H9 (cell line): Measurements from ENCODE around the gene KCNH2. TPM values are rescaled to one million over a fixed set of nuclear protein-coding genes. Genes with fewer than 3 reads are reported as not detected.

Source experiments
- DNase-seq: peaks from one replicate; pipeline ENCODE4 v3.0.0-alpha.2; 2017
- H2AFZ ChIP-seq: one replicate; pipeline ENCODE4 v1.6.1; 2013; ENCODE audit warnings: mild to moderate bottlenecking, low read length, control low read depth, moderate library complexity
- H2AK5ac ChIP-seq: 2 replicates; pipeline ENCODE4 v1.6.1; 2013; ENCODE audit warnings: low read length, control low read depth, mixed read lengths; ENCODE audit not compliant: insufficient read length
- H2BK120ac ChIP-seq: one replicate; pipeline ENCODE4 v1.6.1; 2013; ENCODE audit warnings: low read depth, mild to moderate bottlenecking, low read length, control low read depth, inconsistent platforms; ENCODE audit not compliant: poor library complexity, severe bottlenecking
- H2BK12ac ChIP-seq: 2 replicates; pipeline ENCODE4 v1.6.1; 2013; ENCODE audit warnings: low read length, control low read depth, mixed read lengths, low read depth; ENCODE audit not compliant: insufficient read length
- H2BK15ac ChIP-seq: 2 replicates; pipeline ENCODE4 v1.6.1; 2013; ENCODE audit warnings: low read depth, low read length, control low read depth
- H2BK20ac ChIP-seq: one replicate; pipeline ENCODE4 v1.6.1; 2013; ENCODE audit warnings: low read depth, mild to moderate bottlenecking, low read length, control low read depth, inconsistent platforms; ENCODE audit not compliant: poor library complexity, severe bottlenecking
- H2BK5ac ChIP-seq: 2 replicates; pipeline ENCODE4 v1.6.1; 2013; ENCODE audit warnings: low read length, control low read depth, mixed read lengths; ENCODE audit not compliant: insufficient read length
- H3K14ac ChIP-seq: 2 replicates; pipeline ENCODE4 v1.6.1; 2013; ENCODE audit warnings: low read length, control low read depth; ENCODE audit not compliant: insufficient read depth
- H3K18ac ChIP-seq: 2 replicates; pipeline ENCODE4 v1.6.1; 2013; ENCODE audit warnings: low read depth, mild to moderate bottlenecking, mixed read lengths, low read length, control low read depth; ENCODE audit not compliant: insufficient read length
- H3K23ac ChIP-seq: 2 replicates; pipeline ENCODE4 v1.6.1; 2013; ENCODE audit warnings: low read length, control low read depth, mixed read lengths, low read depth; ENCODE audit not compliant: insufficient read length
- H3K23me2 ChIP-seq: 2 replicates; pipeline ENCODE4 v1.6.1; 2013; ENCODE audit warnings: low read depth, mild to moderate bottlenecking, mixed read lengths, low read length, control low read depth; ENCODE audit not compliant: insufficient read length, poor library complexity, severe bottlenecking
- H3K27ac ChIP-seq: 2 replicates; pipeline ENCODE4 v1.5.1; 2013; ENCODE audit warnings: low read length, control low read depth, mixed read lengths, low read depth; ENCODE audit not compliant: insufficient read length
- H3K27me3 ChIP-seq: 2 replicates; pipeline ENCODE4 v1.6.1; 2013; ENCODE audit warnings: low read length, control low read depth, inconsistent platforms; ENCODE audit not compliant: insufficient read depth
- H3K4ac ChIP-seq: 2 replicates; pipeline ENCODE4 v1.6.1; 2013; ENCODE audit warnings: low read depth, mild to moderate bottlenecking, control low read depth, inconsistent platforms, low read length, moderate library complexity
- H3K4me1 ChIP-seq: 2 replicates; pipeline ENCODE4 v1.6.1; 2013; ENCODE audit warnings: low read length, control low read depth, inconsistent platforms; ENCODE audit not compliant: insufficient read depth
- H3K4me2 ChIP-seq: 2 replicates; pipeline ENCODE4 v1.6.1; 2013; ENCODE audit warnings: low read length, control low read depth, mixed read lengths; ENCODE audit not compliant: insufficient read length, insufficient read depth
- H3K56ac ChIP-seq: 2 replicates; pipeline ENCODE4 v1.6.1; 2013; ENCODE audit warnings: low read depth, mild to moderate bottlenecking, mixed read lengths, low read length, control low read depth; ENCODE audit not compliant: insufficient read length
- H3K79me1 ChIP-seq: 2 replicates; pipeline ENCODE4 v1.6.1; 2013; ENCODE audit warnings: low read depth, mild to moderate bottlenecking, moderate library complexity, low read length, control low read depth, inconsistent platforms; ENCODE audit not compliant: insufficient read depth, poor library complexity, severe bottlenecking
- H3K79me2 ChIP-seq: 2 replicates; pipeline ENCODE4 v1.6.1; 2013; ENCODE audit warnings: low read length, control low read depth, inconsistent platforms; ENCODE audit not compliant: insufficient read depth
- H3K9ac ChIP-seq: 2 replicates; pipeline ENCODE4 v1.6.1; 2013; ENCODE audit warnings: low read length, control low read depth, mixed read lengths; ENCODE audit not compliant: insufficient read length; ENCODE audit errors: extremely low read depth
- H3K9me3 ChIP-seq: one replicate; pipeline ENCODE4 v1.6.1; 2013; ENCODE audit warnings: low read depth, low read length, inconsistent platforms; ENCODE audit not compliant: control insufficient read depth
- H3T11ph ChIP-seq: one replicate; pipeline ENCODE4 v1.6.1; 2013; ENCODE audit warnings: mild to moderate bottlenecking, low read length, control low read depth, inconsistent platforms
- H4K20me1 ChIP-seq: one replicate; pipeline ENCODE4 v1.6.1; 2013; ENCODE audit not compliant: control insufficient read depth, insufficient read length, insufficient read depth
- H4K5ac ChIP-seq: 2 replicates; pipeline ENCODE4 v1.6.1; 2013; ENCODE audit warnings: low read depth, mild to moderate bottlenecking, mixed read lengths, low read length, control low read depth; ENCODE audit not compliant: insufficient read length
- H4K8ac ChIP-seq: replicated peaks from 2 replicates; pipeline ENCODE4 v1.6.1; 2013; ENCODE audit warnings: low read length, control low read depth, mixed read lengths, low read depth; ENCODE audit not compliant: insufficient read length
- H4K91ac ChIP-seq: 2 replicates; pipeline ENCODE4 v1.6.1; 2013; ENCODE audit warnings: low read depth, mild to moderate bottlenecking, moderate library complexity, mixed read lengths, low read length, control low read depth; ENCODE audit not compliant: insufficient read length
- H3K27ac Mint-ChIP-seq, 3 experiments: 2 replicates in 2 of 3; 3 replicates in 1 of 3; pipeline ENCODE4 v1.8.0; 2020 to 2021; ENCODE audit warnings: mixed read lengths in 3 of 3, mild to moderate bottlenecking in 1 of 3, moderate library complexity in 1 of 3
- H3K27me3 Mint-ChIP-seq: 2 replicates; pipeline ENCODE4 v1.8.0; 2021; ENCODE audit warnings: low read depth, mild to moderate bottlenecking, moderate library complexity, mixed read lengths
- H3K36me3 Mint-ChIP-seq, 3 experiments: 2 replicates in 2 of 3; 3 replicates in 1 of 3; pipeline ENCODE4 v1.8.0; 2020 to 2021; ENCODE audit warnings: low read depth in 3 of 3, mixed read lengths in 3 of 3; ENCODE audit not compliant: insufficient read depth in 1 of 3
- H3K4me1 Mint-ChIP-seq, 2 experiments: 2 replicates each; pipeline ENCODE4 v1.8.0; 2020; ENCODE audit warnings: mixed read lengths in 2 of 2
- H3K4me3 Mint-ChIP-seq, 2 experiments: 2 replicates in 1 of 2; 3 replicates in 1 of 2; pipeline ENCODE4 v1.8.0; 2020 to 2021; ENCODE audit warnings: mild to moderate bottlenecking in 2 of 2, mixed read lengths in 2 of 2, moderate library complexity in 1 of 2
- H3K9me3 Mint-ChIP-seq, 2 experiments: 2 replicates in 1 of 2; 3 replicates in 1 of 2; pipeline ENCODE4 v1.8.0; 2020; ENCODE audit warnings: mild to moderate bottlenecking in 2 of 2, mixed read lengths in 2 of 2, moderate library complexity in 1 of 2
- CTCF ChIP-seq: fragments of 200-600 bp; sonication (generic); conservative IDR thresholded peaks from 3 replicates; pipeline ENCODE4 v1.8.0; 2021; ENCODE audit warnings: antibody characterized with exemption, mild to moderate bottlenecking
- WGBS: extraction: QIAGEN DNeasy Blood & Tissue Kit; methylation state at CpG from one replicate; pipeline ENCODE4 v1.1.7; 2013; ENCODE audit warnings: missing lambda C conversion rate, low lambda C conversion rate, mixed read lengths; ENCODE audit not compliant: insufficient read length; ENCODE audit errors: extremely low coverage; 5-methylcytosine and 5-hydroxymethylcytosine counted together
- total RNA-seq: library from RNA; stranded (reverse); gene quantifications from 2 replicates; pipeline ENCODE4 v1.2.1, GENCODE V29; 2021

KCNH2 gene
- total RNA-seq, 1 experiment from 2014 or later, result 4.5 TPM

GRCh38 chr7:150954201-150954985, 23.7 kb downstream of the KCNH2 start:
- Histone ChIP-seq H3K56ac (no peak overlapping the region), H3T11ph (no peak overlapping the region), H4K8ac (no peak overlapping the region), H4K5ac (no peak overlapping the region), H3K18ac (no peak overlapping the region), H2BK12ac (no peak overlapping the region), H3K9ac (no peak overlapping the region), H2AFZ (no peak overlapping the region), H3K4me1 (no peaks in the 10 kb centered on the region; the same call in 1 of the 2 replicates), H3K4ac (no peak overlapping the region), H2BK120ac (no peak overlapping the region), H3K9me3 (no peaks in the 10 kb centered on the region), H3K14ac (no peak overlapping the region), H4K20me1 (no peaks in the 10 kb centered on the region), H3K79me1 (no peaks in the 10 kb centered on the region), H3K23ac (no peak overlapping the region), H3K23me2 (no peaks in the 10 kb centered on the region), H2BK15ac (no peak overlapping the region), H2AK5ac (no peak overlapping the region), H3K79me2 (no peaks in the 10 kb centered on the region), H2BK20ac (no peak overlapping the region), H3K27ac (no peak overlapping the region), H3K4me2 (no peak overlapping the region), H4K91ac (no peak overlapping the region), H2BK5ac (no peak overlapping the region), H3K27me3 (no peaks in the 10 kb centered on the region)
- WGBS, result no CpG with 5 or more reads among the region's 9 CpGs
- Mint-ChIP-seq H3K9me3 (no peaks in the 10 kb centered on the region), H3K36me3 (peaks cover 0 to 12% (median 0%) of the 10 kb centered on the region in 3 experiments; a peak in 3 of 7 replicates), H3K4me1 (peaks cover 20% of the 10 kb centered on the region in 2 experiments), H3K27me3 (peaks cover 4% of the 10 kb centered on the region), H3K27ac (no peak overlapping the region), H3K4me3 (no peak overlapping the region)
- no peak for TF ChIP-seq CTCF
- no peak for DNase-seq
